Tibial nerve (tissue), 4 donors: ENCODE results near the gene WAS. TPM values are rescaled to one million over a fixed set of nuclear protein-coding genes. Genes with fewer than 3 reads are reported as not detected.

ENCODE experiments used
- DNase-seq, 2 donors: peaks; one replicate each; pipeline ENCODE4 v3.0.0-alpha.2; 2019; ENCODE audit warnings: low spot score in 2 of 2
- H3K27ac ChIP-seq, 4 donors: fragments of 200-600 bp; sonication (generic) in 3 of 4; one replicate each; pipeline ENCODE4 v1.5.1; 2017 to 2019; ENCODE audit warnings: mild to moderate bottlenecking in 1 of 4
- H3K27me3 ChIP-seq, 2 donors: fragments of 200-600 bp; sonication (generic) in 1 of 2; one replicate each; pipeline versions ENCODE4 v1.5.1 to v1.6.0; 2017 to 2019
- H3K36me3 ChIP-seq, 3 donors: fragments of 200-600 bp; sonication (generic); one replicate each; pipeline ENCODE4 v1.5.1; 2018 to 2019
- H3K4me1 ChIP-seq, 4 donors: fragments of 200-600 bp; sonication (generic) in 3 of 4; one replicate each; pipeline ENCODE4 v1.5.1; 2017 to 2019
- H3K4me3 ChIP-seq, 4 donors: fragments of 200-600 bp; sonication (generic) in 3 of 4; one replicate each; pipeline ENCODE4 v1.5.1; 2017 to 2019; ENCODE audit warnings: mild to moderate bottlenecking in 1 of 4, moderate library complexity in 1 of 4
- H3K9me3 ChIP-seq, 4 donors: fragments of 200-600 bp; sonication (generic) in 3 of 4; one replicate each; pipeline ENCODE4 v1.5.1; 2017 to 2019
- CTCF ChIP-seq, 5 experiments: fragments of 200-600 bp in 3 of 5; fragments of 450-650 bp in 2 of 5; sonication (generic) in 3 of 5; IDR thresholded peaks; one replicate each; pipeline ENCODE4 v1.5.1; 2016 to 2019; ENCODE audit warnings: antibody characterized with exemption in 5 of 5, mild to moderate bottlenecking in 3 of 5, moderate library complexity in 2 of 5
- EP300 ChIP-seq, 2 donors: sonication (generic); formaldehyde crosslinking; IDR thresholded peaks; one replicate each; pipeline ENCODE4 v1.6.1; 2017; ENCODE audit warnings: antibody characterized with exemption in 2 of 2, mild to moderate bottlenecking in 1 of 2
- POLR2A ChIP-seq, 2 donors: fragments of 450-650 bp; IDR thresholded peaks; one replicate each; pipeline ENCODE4 v1.6.1; 2017; ENCODE audit warnings: antibody characterized with exemption in 2 of 2, mild to moderate bottlenecking in 2 of 2, moderate library complexity in 2 of 2
- WGBS, 2 donors: methylation state at CpG; one replicate each; pipeline ENCODE4 v1.1.5; 2018; 5-methylcytosine and 5-hydroxymethylcytosine counted together
- total RNA-seq, 4 donors: library from RNA; depleted of rRNA; stranded (reverse); fragments of >200 nt; gene quantifications; one replicate each; pipeline ENCODE4 v1.1.0, GENCODE V29; 2016

WAS gene
- total RNA-seq, 4 donors from 2014 or later = 3.1 to 32.7 (median 9.8) TPM

- no peak for DNase-seq
These were observed 14.7 kb downstream of the WAS start for GRCh38 chrX:48698306-48698705.

GRCh38 chrX:48700246-48700645 is 16.6 kb downstream of the WAS start:
- DNase-seq = no peak
- H3K4me1 ChIP-seq = peaks cover 0 to 16% (median 0%) of the 10 kb centered on the region in 4 donors
- no peak overlapping the region for H3K27ac ChIP-seq
- 96 to 100% methylated on average over 1 to 20 of the region's 23 CpGs for WGBS, 2 donors
- no peaks in the 10 kb centered on the region for H3K9me3 ChIP-seq
- H3K27me3 ChIP-seq = no peaks in the 10 kb centered on the region
- no peak for TF ChIP-seq CTCF (IDR thresholded peaks at IDR 0.05)
- TF ChIP-seq POLR2A (IDR thresholded peaks at IDR 0.05) = no peak
- no peak for TF ChIP-seq EP300 (IDR thresholded peaks at IDR 0.05)
- H3K4me3 ChIP-seq = no peak overlapping the region
- H3K36me3 ChIP-seq = peaks cover 0 to 47% (median 0%) of the 10 kb centered on the region in 3 donors

More at GRCh38 chrX:48698306-48698705, 14.7 kb downstream of the WAS start:
- WGBS, 2 donors = 80 to 90% methylated on average over 5 of the region's 5 CpGs
- Histone ChIP-seq H3K4me1 (peaks cover 0 to 19% (median 0%) of the 10 kb centered on the region in 4 donors), H3K9me3 (no peaks in the 10 kb centered on the region), H3K27me3 (no peaks in the 10 kb centered on the region), H3K4me3 (no peak overlapping the region), H3K36me3 (peaks cover 0 to 45% (median 0%) of the 10 kb centered on the region in 3 donors), H3K27ac (no peak overlapping the region)
- no peak for TF ChIP-seq POLR2A (IDR thresholded peaks at IDR 0.05)
- TF ChIP-seq EP300 (IDR thresholded peaks at IDR 0.05) = no peak
- TF ChIP-seq CTCF (IDR thresholded peaks at IDR 0.05) = no peak

- H3K9me3 ChIP-seq = no peaks in the 10 kb centered on the region
- TF ChIP-seq CTCF (IDR thresholded peaks at IDR 0.05) (no peak), POLR2A (IDR thresholded peaks at IDR 0.05) (no peak), EP300 (IDR thresholded peaks at IDR 0.05) (no peak)
- H3K4me3 ChIP-seq = no peak overlapping the region
- H3K4me1 ChIP-seq = peaks cover 0 to 9% (median 0%) of the 10 kb centered on the region in 4 donors
- DNase-seq = no peak
- WGBS, 2 donors = 71 to 73% methylated on average over 1 to 3 of the region's 3 CpGs
- H3K27me3 ChIP-seq = no peaks in the 10 kb centered on the region
- no peak overlapping the region for H3K27ac ChIP-seq
- peaks cover 0 to 55% (median 0%) of the 10 kb centered on the region in 3 donors for H3K36me3 ChIP-seq
These were observed 17.5 kb downstream of the WAS start for GRCh38 chrX:48700951-48701653.

GRCh38 chrX:48702032-48702431 is 18.4 kb downstream of the WAS start:
- DNase-seq = no peak
- Histone ChIP-seq H3K4me3 (no peak overlapping the region), H3K27me3 (no peaks in the 10 kb centered on the region), H3K27ac (no peak overlapping the region), H3K9me3 (no peaks in the 10 kb centered on the region), H3K4me1 (peaks cover 0 to 8% (median 0%) of the 10 kb centered on the region in 4 donors), H3K36me3 (peaks cover 0 to 64% (median 0%) of the 10 kb centered on the region in 3 donors)
- TF ChIP-seq EP300 (IDR thresholded peaks at IDR 0.05) = no peak
- WGBS, 2 donors = 75 to 100% methylated on average over 1 to 2 of the region's 2 CpGs

GRCh38 chrX:48702716-48703115 is 19.1 kb downstream of the WAS start:
- H3K36me3 ChIP-seq = peaks cover 0 to 71% (median 0%) of the 10 kb centered on the region in 3 donors
- no peak for DNase-seq
- peaks cover 0 to 1% (median 0%) of the 10 kb centered on the region in 4 donors for H3K4me1 ChIP-seq
- no peaks in the 10 kb centered on the region for H3K27me3 ChIP-seq
- 73 to 88% methylated on average over 4 of the region's 4 CpGs for WGBS, 2 donors
- no peak for TF ChIP-seq CTCF (IDR thresholded peaks at IDR 0.05)
- TF ChIP-seq EP300 (IDR thresholded peaks at IDR 0.05) = no peak
- no peak for TF ChIP-seq POLR2A (IDR thresholded peaks at IDR 0.05)
- no peaks in the 10 kb centered on the region for H3K9me3 ChIP-seq
- H3K27ac ChIP-seq = no peak overlapping the region
- no peak overlapping the region for H3K4me3 ChIP-seq
